ENCODE data around the gene EXOSC7.

Gene EXOSC7

GRCh38 chr3:45002720-45003119 is 26.7 kb downstream of the EXOSC7 start:
- CTCF ChIA-PET, result interaction anchor here (0.5 to 1.1 kb wide), 3 partner anchors 10 to 35 kb away, joined by 3 to 4 read pairs (median 3); no protein-coding TSS in a partner anchor
- H3K27ac ChIP-seq, result no peak overlapping the region
- POLR2A ChIA-PET (ENCODE audit: low non-redundant PET), result no interaction called here
- no peak for DNase-seq (ENCODE audit: low spot score)
- TF ChIP-seq CTCF (conservative IDR thresholded peaks at IDR 0.05; ENCODE audit: low read depth), result no peak

- CTCF ChIA-PET, result interaction anchor here (0.5 to 1.1 kb wide), 3 partner anchors 10 to 35 kb away, joined by 3 to 4 read pairs (median 3); no protein-coding TSS in a partner anchor
- POLR2A ChIA-PET (ENCODE audit: low non-redundant PET), result no interaction called here
- no peak for TF ChIP-seq CTCF (conservative IDR thresholded peaks at IDR 0.05; ENCODE audit: low read depth)
- no peak overlapping the region for H3K27ac ChIP-seq
- DNase-seq (ENCODE audit: low spot score), result no peak
Observed at GRCh38 chr3:45003406-45003805, 27.4 kb downstream of the EXOSC7 start.

GRCh38 chr3:45003859-45004258 is 27.8 kb downstream of the EXOSC7 start:
- ChIA-PET POLR2A (ENCODE audit: low non-redundant PET) (no interaction called here), CTCF (interaction anchor here (1.1 kb wide), 1 partner anchor 34 kb away, joined by 4 read pairs; no protein-coding TSS in a partner anchor)
- TF ChIP-seq CTCF (conservative IDR thresholded peaks at IDR 0.05; ENCODE audit: low read depth), result no peak
- DNase-seq (ENCODE audit: low spot score), result no peak
- H3K27ac ChIP-seq, result no peak overlapping the region

- CTCF ChIA-PET, result no interaction called here
- no peak for TF ChIP-seq CTCF (conservative IDR thresholded peaks at IDR 0.05; ENCODE audit: low read depth)
- DNase-seq (ENCODE audit: low spot score), result no peak
- H3K27ac ChIP-seq, result no peak overlapping the region
- POLR2A ChIA-PET (ENCODE audit: low non-redundant PET), result no interaction called here
Observed at GRCh38 chr3:45007091-45007490, 31.0 kb downstream of the EXOSC7 start.

GRCh38 chr3:45008117-45008516 is 32.1 kb downstream of the EXOSC7 start:
- POLR2A ChIA-PET (ENCODE audit: low non-redundant PET), result no interaction called here
- no peak overlapping the region for H3K27ac ChIP-seq
- CTCF ChIA-PET, result no interaction called here
- no peak for TF ChIP-seq CTCF (conservative IDR thresholded peaks at IDR 0.05; ENCODE audit: low read depth)
- no peak for DNase-seq (ENCODE audit: low spot score)

- CTCF ChIA-PET, result no interaction called here
- POLR2A ChIA-PET (ENCODE audit: low non-redundant PET), result no interaction called here
- H3K27ac ChIP-seq, result no peak overlapping the region
- no peak for DNase-seq (ENCODE audit: low spot score)
- TF ChIP-seq CTCF (conservative IDR thresholded peaks at IDR 0.05; ENCODE audit: low read depth), result no peak
Observed at GRCh38 chr3:45009868-45010267, 33.8 kb downstream of the EXOSC7 start.

Measured in RWPE1 (cell line).